OCI-LY7 (cell line): Measurements from ENCODE around the gene PIK3R6. TPM values are rescaled to one million over a fixed set of nuclear protein-coding genes. Genes with fewer than 3 reads are reported as not detected.

ENCODE experiments used
- BruUV-seq: library from RNA; stranded (reverse); fragments of 400-500 nt; replicated peaks from 2 replicates; lab custom pipeline; 2021; lab: Mats Ljungman, UMichigan
- CTCF ChIA-PET: fragments of 300-600 bp; sonication (Branson Sonifier 250); formaldehyde crosslinking; loops from one replicate; lab custom pipeline; 2022; ENCODE audit warnings: antibody characterized with exemption; ENCODE audit not compliant: unreplicated experiment; lab: Charles Lee
- POLR2A ChIA-PET: fragments of 300-600 bp; sonication (Branson Sonifier 250); formaldehyde crosslinking; loops from one replicate; lab custom pipeline; 2022; ENCODE audit warnings: antibody characterized with exemption; lab: Charles Lee
- DNase-seq: peaks from one replicate; pipeline ENCODE4 v3.0.0-alpha.2; 2015; ENCODE audit warnings: low spot score
- H2AFZ ChIP-seq: fragments of 200-600 bp; sonication (generic), shearing (Covaris generic); 2 replicates; pipeline ENCODE4 v1.6.1; 2014; ENCODE audit warnings: mild to moderate bottlenecking, antibody characterized with exemption, low read length, moderate library complexity
- H3K27ac ChIP-seq: fragments of 200-600 bp; sonication (generic); 2 replicates; pipeline ENCODE4 v1.5.1; 2014; ENCODE audit warnings: mixed run types, low read depth, mild to moderate bottlenecking, moderate library complexity, low read length, inconsistent platforms; ENCODE audit not compliant: poor library complexity, severe bottlenecking
- H3K36me3 ChIP-seq: fragments of 200-600 bp; sonication (generic); 2 replicates; pipeline ENCODE4 v1.6.1; 2014; ENCODE audit warnings: mild to moderate bottlenecking, antibody characterized with exemption, low read length, moderate library complexity, mixed read lengths; ENCODE audit not compliant: insufficient read depth
- H3K4me1 ChIP-seq: fragments of 200-600 bp; sonication (generic); 2 replicates; pipeline ENCODE4 v1.5.1; 2014; ENCODE audit warnings: mild to moderate bottlenecking, low read length; ENCODE audit not compliant: insufficient read depth, poor library complexity, severe bottlenecking
- H3K4me2 ChIP-seq: fragments of 200-600 bp; sonication (generic); 2 replicates; pipeline ENCODE4 v1.6.1; 2014; ENCODE audit warnings: mild to moderate bottlenecking, low read length
- H3K4me3 ChIP-seq: fragments of 200-600 bp; sonication (generic); 2 replicates; pipeline ENCODE4 v1.5.1; 2014; ENCODE audit warnings: mild to moderate bottlenecking, low read depth, low read length; ENCODE audit not compliant: poor library complexity, severe bottlenecking
- H3K79me2 ChIP-seq: fragments of 200-600 bp; sonication (generic); 2 replicates; pipeline ENCODE4 v1.6.1; 2016; ENCODE audit warnings: low read depth, mild to moderate bottlenecking, low read length, moderate library complexity, mixed read lengths; ENCODE audit not compliant: insufficient read depth
- H3K9me2 ChIP-seq: fragments of 200-600 bp; sonication (generic); 2 replicates; pipeline ENCODE4 v1.6.1; 2016; ENCODE audit warnings: mild to moderate bottlenecking, low read length, mixed read lengths; ENCODE audit not compliant: insufficient read depth
- H3K9me3 ChIP-seq: fragments of 200-600 bp; sonication (generic); 2 replicates; pipeline ENCODE4 v1.6.1; 2014; ENCODE audit warnings: mild to moderate bottlenecking, mixed run types, low read length, mixed read lengths
- H4K20me1 ChIP-seq: fragments of 200-600 bp; sonication (generic); 2 replicates; pipeline ENCODE4 v1.6.1; 2014; ENCODE audit warnings: mild to moderate bottlenecking, antibody characterized with exemption, low read length, moderate library complexity, mixed read lengths; ENCODE audit not compliant: insufficient read depth
- CTCF ChIP-seq: fragments of 200-600 bp; sonication (generic); conservative IDR thresholded peaks from 2 replicates; pipeline ENCODE4 v1.5.1; 2014; ENCODE audit warnings: mild to moderate bottlenecking, antibody characterized with exemption, low read length, moderate library complexity, mixed read lengths
- EZH2phosphoT487 ChIP-seq: fragments of 200-600 bp; sonication (generic); IDR thresholded peaks from 2 replicates; pipeline ENCODE4 v1.6.1; 2018; ENCODE audit warnings: low read depth, borderline replicate concordance, mild to moderate bottlenecking, mixed run types, antibody characterized with exemption, low read length, moderate library complexity, mixed read lengths
- intact Hi-C: fragments of 100-400 bp; cut with micrococcal nuclease; formaldehyde crosslinking; loops from one replicate; pipeline ENCODE4 v1.10.0; 2022; ENCODE audit not compliant: unreplicated experiment
- total RNA-seq, 2 experiments: library from RNA; depleted of rRNA in 1 of 2; stranded (reverse); fragments of >200 nt in 1 of 2; shearing (Covaris generic) in 1 of 2; gene quantifications; 2 replicates each; pipeline ENCODE4 v1.2.3, GENCODE V29; 2014 to 2022

PIK3R6 gene
- total RNA-seq, 2 experiments from 2014 or later: not detected

- intact Hi-C loops: no loop called here
- Histone ChIP-seq H3K4me1 (no peaks in the 10 kb centered on the region), H3K79me2 (no peaks in the 10 kb centered on the region), H3K9me3 (no peaks in the 10 kb centered on the region), H4K20me1 (no peaks in the 10 kb centered on the region), H3K36me3 (no peaks in the 10 kb centered on the region), H3K4me2 (no peak overlapping the region), H3K27ac (no peak overlapping the region), H3K4me3 (no peak overlapping the region), H2AFZ (no peak overlapping the region), H3K9me2 (no peaks in the 10 kb centered on the region)
- DNase-seq: no peak
- TF ChIP-seq EZH2phosphoT487 (no peak), CTCF (no peak)
- no TSS peak for BruUV-seq
- CTCF ChIA-PET: no interaction called here
- POLR2A ChIA-PET: interaction anchor here (0.6 kb wide), 1 partner anchor 718 kb away, joined by 3 read pairs; no protein-coding TSS in a partner anchor
Measured at GRCh38 chr17:8871081-8871581, 3.7 kb upstream of the PIK3R6 start.

GRCh38 chr17:8870406-8871040 lies 3.0 kb upstream of the PIK3R6 start:
- H3K4me3 ChIP-seq: no peak overlapping the region
- BruUV-seq: no TSS peak
- no peaks in the 10 kb centered on the region for H3K36me3 ChIP-seq
- no peaks in the 10 kb centered on the region for H3K9me2 ChIP-seq
- no peaks in the 10 kb centered on the region for H3K79me2 ChIP-seq
- no peak overlapping the region for H3K4me2 ChIP-seq
- H3K27ac ChIP-seq: no peak overlapping the region
- DNase-seq: no peak
- no peak for TF ChIP-seq EZH2phosphoT487
- no peaks in the 10 kb centered on the region for H3K9me3 ChIP-seq
- no peaks in the 10 kb centered on the region for H3K4me1 ChIP-seq
- CTCF ChIA-PET: no interaction called here
- POLR2A ChIA-PET: no interaction called here
- intact Hi-C loops: no loop called here
- no peak overlapping the region for H2AFZ ChIP-seq
- no peaks in the 10 kb centered on the region for H4K20me1 ChIP-seq

DNA sequence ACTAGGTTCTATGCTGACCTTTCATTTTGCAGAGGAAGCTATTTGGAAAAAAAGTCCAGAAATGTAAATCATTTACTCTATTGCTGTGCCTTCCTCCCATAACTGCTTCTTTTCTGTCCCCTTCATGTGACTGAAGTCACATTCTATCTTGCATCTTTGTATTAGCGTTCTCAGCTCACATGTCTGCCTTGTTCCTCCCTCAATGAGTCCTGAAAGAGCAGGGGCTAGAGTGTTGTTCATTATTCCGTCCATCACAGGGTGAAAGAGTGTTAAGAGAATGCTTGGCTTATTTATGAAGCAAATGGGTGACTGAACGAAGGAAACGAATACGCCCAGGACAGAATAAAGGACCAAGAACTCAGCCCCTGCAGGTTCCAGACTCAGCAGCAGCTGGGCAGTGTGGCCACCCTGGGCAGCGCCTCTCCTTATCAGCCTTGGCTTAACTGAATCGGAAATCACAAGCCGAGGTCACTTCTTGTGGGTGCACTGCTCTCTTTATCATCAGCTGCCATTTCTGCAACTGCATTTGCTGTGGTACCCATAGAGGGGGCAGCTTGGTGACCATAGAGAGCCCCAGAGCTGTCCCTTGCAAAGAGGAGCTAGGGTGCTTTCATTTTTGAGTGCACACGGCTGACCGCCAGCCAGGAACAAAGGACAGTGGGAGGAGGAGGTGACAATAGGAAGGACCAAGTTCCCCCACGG lies 1.8 kb upstream of the PIK3R6 start:
- H4K20me1 ChIP-seq: no peaks in the 10 kb centered on the region
- ChIA-PET POLR2A (no interaction called here), CTCF (no interaction called here)
- H3K79me2 ChIP-seq: no peaks in the 10 kb centered on the region
- intact Hi-C loops: no loop called here
- no peaks in the 10 kb centered on the region for H3K9me3 ChIP-seq
- no peaks in the 10 kb centered on the region for H3K36me3 ChIP-seq
- DNase-seq: no peak
- H3K4me1 ChIP-seq: no peaks in the 10 kb centered on the region
- BruUV-seq: no TSS peak
- H2AFZ ChIP-seq: no peak overlapping the region
- H3K4me3 ChIP-seq: no peak overlapping the region
- H3K27ac ChIP-seq: no peak overlapping the region
- no peak overlapping the region for H3K4me2 ChIP-seq
- no peaks in the 10 kb centered on the region for H3K9me2 ChIP-seq
- no peak for TF ChIP-seq EZH2phosphoT487
- no peak for TF ChIP-seq CTCF
